Measurements from ENCODE around the gene KMT2B. TPM values are rescaled to one million over a fixed set of nuclear protein-coding genes. Genes with fewer than 3 reads are reported as not detected.

KMT2B gene
- total RNA-seq, 1 donor from 2014 or later, result 65.6 TPM

DNA sequence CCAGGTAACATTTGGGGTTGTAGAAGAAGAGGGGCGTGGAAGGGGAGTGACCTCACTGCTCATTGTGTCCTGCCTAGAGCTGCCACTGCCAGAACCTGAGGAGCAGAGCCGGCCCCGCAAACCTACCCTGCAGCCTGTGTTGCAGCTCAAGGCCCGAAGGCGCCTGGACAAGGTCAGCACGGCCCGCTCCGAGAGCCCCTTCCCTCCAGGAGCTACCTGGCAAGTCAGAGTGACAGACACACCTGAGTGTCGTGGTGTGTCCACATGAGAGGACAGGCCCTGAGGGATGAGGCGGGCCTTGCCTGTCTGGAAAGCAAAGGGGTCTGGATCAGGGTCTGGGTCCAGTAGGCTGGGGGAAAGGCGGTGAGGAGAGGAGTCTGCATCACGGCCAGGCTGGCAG is 6.8 kb downstream of the KMT2B start:
- no peak overlapping the region for H3K4me3 Mint-ChIP-seq
- DNase-seq, result no peak
- ChIA-PET CTCF (no interaction called here), POLR2A (interaction anchor here (1.2 kb wide), 1 partner anchor 16 kb away, joined by 4 read pairs; no protein-coding TSS in a partner anchor)
- peaks cover 10% of the 10 kb centered on the region for H3K4me1 Mint-ChIP-seq
- TF ChIP-seq, protein P1, sequence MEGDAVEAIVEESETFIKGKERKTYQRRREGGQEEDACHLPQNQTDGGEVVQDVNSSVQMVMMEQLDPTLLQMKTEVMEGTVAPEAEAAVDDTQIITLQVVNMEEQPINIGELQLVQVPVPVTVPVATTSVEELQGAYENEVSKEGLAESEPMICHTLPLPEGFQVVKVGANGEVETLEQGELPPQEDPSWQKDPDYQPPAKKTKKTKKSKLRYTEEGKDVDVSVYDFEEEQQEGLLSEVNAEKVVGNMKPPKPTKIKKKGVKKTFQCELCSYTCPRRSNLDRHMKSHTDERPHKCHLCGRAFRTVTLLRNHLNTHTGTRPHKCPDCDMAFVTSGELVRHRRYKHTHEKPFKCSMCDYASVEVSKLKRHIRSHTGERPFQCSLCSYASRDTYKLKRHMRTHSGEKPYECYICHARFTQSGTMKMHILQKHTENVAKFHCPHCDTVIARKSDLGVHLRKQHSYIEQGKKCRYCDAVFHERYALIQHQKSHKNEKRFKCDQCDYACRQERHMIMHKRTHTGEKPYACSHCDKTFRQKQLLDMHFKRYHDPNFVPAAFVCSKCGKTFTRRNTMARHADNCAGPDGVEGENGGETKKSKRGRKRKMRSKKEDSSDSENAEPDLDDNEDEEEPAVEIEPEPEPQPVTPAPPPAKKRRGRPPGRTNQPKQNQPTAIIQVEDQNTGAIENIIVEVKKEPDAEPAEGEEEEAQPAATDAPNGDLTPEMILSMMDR (IDR thresholded peaks at IDR 0.05), result no peak
- H3K9me3 Mint-ChIP-seq, result no peaks in the 10 kb centered on the region
- ATAC-seq (ENCODE audit: low read depth), result no peak
- no peak overlapping the region for H3K27ac Mint-ChIP-seq
- peaks cover 86% of the 10 kb centered on the region for H3K36me3 Mint-ChIP-seq (ENCODE audit: low read depth)
- no peaks in the 10 kb centered on the region for H3K27me3 Mint-ChIP-seq
- intact Hi-C loops (cut with micrococcal nuclease), result no loop called here

DNA sequence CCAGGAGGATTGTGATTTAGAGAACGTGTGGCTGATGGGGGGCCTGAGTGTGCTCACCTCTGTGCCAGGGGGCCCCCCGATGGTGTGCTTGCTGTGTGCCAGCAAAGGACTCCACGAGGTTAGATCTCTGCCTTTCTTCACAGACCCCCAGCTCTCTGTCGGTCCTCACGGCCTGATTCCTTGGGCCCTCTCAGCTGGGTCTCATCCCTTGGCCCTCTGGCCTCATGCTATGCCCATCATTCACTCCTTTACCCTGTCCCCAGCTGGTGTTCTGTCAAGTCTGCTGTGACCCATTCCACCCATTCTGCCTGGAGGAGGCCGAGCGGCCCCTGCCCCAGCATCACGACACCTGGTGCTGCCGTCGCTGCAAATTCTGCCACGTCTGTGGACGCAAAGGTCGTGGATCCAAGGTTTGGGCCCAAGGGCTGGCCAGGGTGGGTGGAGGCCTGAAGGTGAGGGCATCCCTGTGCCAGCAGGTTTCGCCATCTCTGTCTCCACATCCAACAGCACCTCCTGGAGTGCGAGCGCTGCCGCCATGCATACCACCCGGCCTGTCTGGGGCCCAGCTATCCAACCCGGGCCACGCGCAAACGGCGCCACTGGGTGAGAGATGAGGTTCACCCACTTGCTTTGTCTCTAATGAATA is 7.5 kb downstream of the KMT2B start:
- intact Hi-C loops (cut with micrococcal nuclease), result no loop called here
- DNase-seq (no peak), ATAC-seq (ENCODE audit: low read depth) (no peak)
- H3K4me3 Mint-ChIP-seq, result no peak overlapping the region
- H3K27me3 Mint-ChIP-seq, result no peaks in the 10 kb centered on the region
- H3K27ac Mint-ChIP-seq, result no peak overlapping the region
- ChIA-PET POLR2A (interaction anchor here (1.2 kb wide), 1 partner anchor 15 kb away, joined by 4 read pairs; no protein-coding TSS in a partner anchor), CTCF (no interaction called here)
- TF ChIP-seq, protein P1 (IDR thresholded peaks at IDR 0.05), result no peak
- peaks cover 90% of the 10 kb centered on the region for H3K36me3 Mint-ChIP-seq (ENCODE audit: low read depth)
- H3K9me3 Mint-ChIP-seq, result no peaks in the 10 kb centered on the region
- peaks cover 6% of the 10 kb centered on the region for H3K4me1 Mint-ChIP-seq

DNA sequence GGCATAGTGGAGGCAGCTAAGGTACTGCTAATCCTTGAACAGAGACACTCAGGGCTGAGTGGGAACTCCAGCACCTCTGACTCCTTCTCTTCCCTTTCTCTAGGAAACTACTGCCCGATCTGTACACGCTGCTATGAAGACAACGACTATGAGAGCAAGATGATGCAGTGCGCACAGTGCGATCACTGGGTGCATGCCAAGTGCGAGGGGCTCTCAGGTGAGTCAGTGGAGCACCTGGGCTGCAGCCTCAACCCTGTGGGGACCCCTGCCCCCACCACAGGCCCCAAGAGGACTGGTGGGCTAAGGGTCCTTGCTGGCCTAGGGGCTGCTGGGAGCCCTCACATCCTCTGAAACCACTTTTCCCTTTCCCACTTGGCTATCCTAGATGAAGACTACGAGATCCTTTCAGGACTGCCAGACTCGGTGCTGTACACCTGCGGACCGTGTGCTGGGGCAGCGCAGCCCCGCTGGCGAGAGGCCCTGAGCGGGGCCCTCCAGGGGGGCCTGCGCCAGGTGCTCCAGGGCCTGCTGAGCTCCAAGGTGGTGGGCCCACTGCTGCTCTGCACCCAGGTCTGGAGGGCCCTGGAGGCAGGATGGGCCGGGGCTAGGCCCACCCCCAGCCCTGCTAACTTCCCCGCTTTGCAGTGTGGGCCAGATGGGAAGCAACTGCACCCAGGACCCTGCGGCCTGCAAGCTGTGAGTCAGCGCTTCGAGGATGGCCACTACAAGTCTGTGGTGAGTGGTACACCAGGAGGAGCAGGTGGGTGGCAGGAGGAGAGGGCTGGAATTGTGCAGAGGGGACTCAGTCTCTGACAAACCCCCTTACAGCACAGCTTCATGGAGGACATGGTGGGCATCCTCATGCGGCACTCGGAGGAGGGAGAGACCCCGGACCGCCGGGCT is 9.5 kb downstream of the KMT2B start:
- ATAC-seq (ENCODE audit: low read depth) (no peak), DNase-seq (no peak)
- no peak overlapping the region for H3K27ac Mint-ChIP-seq
- no peaks in the 10 kb centered on the region for H3K9me3 Mint-ChIP-seq
- no peaks in the 10 kb centered on the region for H3K4me1 Mint-ChIP-seq
- peaks cover 91% of the 10 kb centered on the region for H3K36me3 Mint-ChIP-seq (ENCODE audit: low read depth)
- intact Hi-C loops (cut with micrococcal nuclease), result no loop called here
- no peaks in the 10 kb centered on the region for H3K27me3 Mint-ChIP-seq
- ChIA-PET CTCF (no interaction called here), POLR2A (interaction anchor here (0.6 to 2.5 kb wide), 6 partner anchors 9 to 186 kb away, joined by 3 to 8 read pairs (median 6); partner anchors contain the start of genes IGFLR1 and KMT2B)
- TF ChIP-seq, protein P1 (IDR thresholded peaks at IDR 0.05), result no peak
- H3K4me3 Mint-ChIP-seq, result no peak overlapping the region

DNA sequence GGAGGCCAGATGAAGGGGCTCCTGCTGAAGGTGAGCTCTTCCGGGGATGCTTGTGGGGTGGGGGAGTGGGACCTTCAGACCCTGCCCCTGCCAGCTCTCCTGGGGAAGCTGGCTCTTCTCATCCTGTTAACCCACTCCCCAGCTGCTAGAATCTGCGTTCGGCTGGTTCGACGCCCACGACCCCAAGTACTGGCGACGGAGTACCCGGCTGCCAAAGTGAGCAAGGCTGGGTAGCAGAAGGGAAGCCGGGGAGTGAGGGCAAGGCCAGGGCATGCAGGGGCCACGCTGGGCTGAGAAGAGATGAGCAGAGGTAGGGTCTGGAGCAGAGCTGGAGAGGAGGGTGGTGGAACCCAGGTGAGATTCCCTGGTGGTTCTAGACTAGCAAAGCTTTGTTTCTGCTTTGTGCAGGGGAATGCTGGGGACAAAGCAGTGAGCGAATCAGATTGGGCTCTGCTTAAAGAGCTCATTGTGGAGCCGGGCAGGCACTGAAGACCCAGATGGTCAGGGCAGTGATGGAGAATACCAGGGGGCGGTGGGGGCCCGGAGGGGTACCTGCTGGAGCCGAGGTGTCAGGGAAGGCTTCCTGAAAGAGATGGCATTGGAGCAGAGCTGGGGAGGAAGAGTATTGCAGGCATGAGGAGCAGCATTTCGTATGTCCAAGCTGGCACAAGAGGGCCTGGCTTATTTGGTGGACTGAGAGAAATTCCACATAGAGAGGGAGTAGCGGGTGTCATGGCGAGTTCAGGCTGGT is 10.3 kb downstream of the KMT2B start:
- ATAC-seq (ENCODE audit: low read depth) (no peak), DNase-seq (no peak)
- TF ChIP-seq, protein P1 (IDR thresholded peaks at IDR 0.05), result no peak
- Mint-ChIP-seq H3K27ac (no peak overlapping the region), H3K4me1 (no peaks in the 10 kb centered on the region), H3K27me3 (no peaks in the 10 kb centered on the region), H3K36me3 (ENCODE audit: low read depth) (peaks cover 83% of the 10 kb centered on the region), H3K4me3 (no peak overlapping the region), H3K9me3 (no peaks in the 10 kb centered on the region)
- POLR2A ChIA-PET, result interaction anchor here (0.6 to 2.5 kb wide), 5 partner anchors 10 to 185 kb away, joined by 3 to 8 read pairs (median 6); partner anchors contain the start of genes IGFLR1 and KMT2B
- CTCF ChIA-PET, result no interaction called here
- intact Hi-C loops (cut with micrococcal nuclease), result no loop called here

Measured in activated B cell treated with CpG ODN at 0.5 μM for 24 hours (primary cell).